NOMO-1 (cell line): ENCODE data around the gene ARMS2.

Source experiments
- DNase-seq, 2 experiments: peaks; one replicate each; lab custom pipeline; 2025; ENCODE audit not compliant: unreplicated experiment in 2 of 2; lab: John Stamatoyannopoulos, UW

Gene ARMS2

DNA sequence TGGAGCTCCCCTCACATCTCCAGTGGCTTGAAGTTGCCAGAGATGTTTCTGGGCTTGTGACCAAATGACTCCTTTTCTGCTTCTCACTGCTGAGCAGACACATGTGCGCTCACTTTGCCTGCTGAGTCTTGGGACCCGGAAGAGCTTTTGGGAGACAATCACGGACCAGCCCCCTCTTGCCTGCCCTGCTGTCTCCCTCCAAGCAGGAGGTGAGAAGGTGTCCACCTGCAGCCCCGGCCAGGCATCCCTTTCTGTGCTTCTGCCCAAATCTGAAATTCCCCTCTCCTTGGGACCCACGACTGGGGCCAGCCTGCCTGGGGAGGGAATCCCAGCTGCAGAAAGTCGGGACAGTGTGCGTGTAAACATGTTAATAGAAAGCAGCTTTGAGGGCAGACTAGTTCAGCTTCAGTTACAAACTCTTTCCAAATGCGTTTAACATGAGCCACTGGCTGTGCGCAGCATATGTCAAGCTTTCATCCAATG, 38.6 kb downstream of the ARMS2 start:
- no peak for DNase-seq

DNA sequence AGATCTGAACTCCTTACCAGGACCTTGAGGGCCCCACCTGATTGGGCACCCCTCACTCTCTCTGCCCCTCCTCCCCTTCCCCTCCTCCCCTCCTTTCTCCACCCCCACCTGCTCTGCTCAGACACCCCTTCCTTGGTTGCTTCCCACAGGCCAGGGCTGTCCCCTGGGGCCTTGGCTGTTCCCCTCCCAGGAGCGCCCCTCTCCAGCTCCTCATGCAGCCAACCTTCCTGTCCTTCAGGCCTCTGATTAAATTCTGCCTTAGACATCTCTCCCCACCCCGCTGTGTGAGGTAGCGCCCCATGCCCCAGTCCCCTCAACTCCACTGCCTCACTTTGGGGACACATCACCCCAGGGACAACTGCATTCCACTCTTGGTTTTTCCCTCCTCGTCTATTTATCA, 39.3 kb downstream of the ARMS2 start:
- DNase-seq, result no peak

DNA sequence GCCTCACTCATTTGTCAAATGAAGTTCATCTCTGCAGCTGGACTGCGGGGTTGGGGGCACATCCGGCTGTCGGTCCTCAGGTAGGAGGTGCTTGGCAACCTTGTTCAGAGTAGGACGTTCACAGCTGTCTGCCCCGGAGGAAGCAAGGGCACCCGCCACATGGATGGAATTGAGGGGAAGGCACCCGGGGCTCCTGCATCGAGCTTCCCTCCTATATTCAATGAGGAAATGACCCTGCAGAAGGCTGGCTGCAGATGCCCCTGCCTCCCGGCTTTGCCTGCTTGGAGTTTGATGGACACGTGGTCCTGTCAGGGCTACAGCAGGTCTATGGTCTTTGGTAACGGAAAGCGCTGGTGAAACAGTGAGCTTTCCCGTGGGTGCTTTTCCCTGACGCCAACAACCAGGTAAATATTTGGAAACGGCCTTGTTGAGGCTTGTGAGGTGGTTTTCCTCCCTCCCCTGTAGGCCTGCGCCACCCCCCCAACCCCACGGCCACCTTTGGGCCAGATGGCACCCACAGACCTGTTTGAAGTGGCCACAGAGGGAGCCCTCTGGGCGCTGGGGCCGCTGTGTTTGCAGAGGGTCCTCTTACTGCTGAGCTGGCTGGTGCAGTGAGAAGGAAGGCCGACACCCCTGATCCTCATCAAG, 39.8 kb downstream of the ARMS2 start:
- no peak for DNase-seq

DNA sequence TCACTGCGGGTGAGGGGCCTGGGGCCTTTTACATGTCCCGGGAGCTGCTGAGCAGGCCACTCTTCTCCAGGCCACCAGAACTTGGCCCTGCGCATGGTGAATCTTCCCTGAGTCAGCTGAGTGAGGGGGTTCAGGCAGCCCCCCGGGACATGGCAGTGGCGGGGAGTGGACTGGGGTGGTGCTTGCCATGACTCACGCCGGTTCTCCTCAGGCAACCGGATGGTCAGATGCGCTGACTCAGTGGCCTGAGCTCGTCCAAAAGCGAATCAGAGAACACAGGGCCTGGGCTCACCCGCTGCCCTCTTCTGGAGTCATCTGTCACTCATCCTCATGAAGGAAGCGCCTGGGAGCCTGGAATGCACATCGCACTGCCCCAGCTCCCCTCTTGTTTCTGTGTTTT, 40.4 kb downstream of the ARMS2 start:
- DNase-seq, result no peak

DNA sequence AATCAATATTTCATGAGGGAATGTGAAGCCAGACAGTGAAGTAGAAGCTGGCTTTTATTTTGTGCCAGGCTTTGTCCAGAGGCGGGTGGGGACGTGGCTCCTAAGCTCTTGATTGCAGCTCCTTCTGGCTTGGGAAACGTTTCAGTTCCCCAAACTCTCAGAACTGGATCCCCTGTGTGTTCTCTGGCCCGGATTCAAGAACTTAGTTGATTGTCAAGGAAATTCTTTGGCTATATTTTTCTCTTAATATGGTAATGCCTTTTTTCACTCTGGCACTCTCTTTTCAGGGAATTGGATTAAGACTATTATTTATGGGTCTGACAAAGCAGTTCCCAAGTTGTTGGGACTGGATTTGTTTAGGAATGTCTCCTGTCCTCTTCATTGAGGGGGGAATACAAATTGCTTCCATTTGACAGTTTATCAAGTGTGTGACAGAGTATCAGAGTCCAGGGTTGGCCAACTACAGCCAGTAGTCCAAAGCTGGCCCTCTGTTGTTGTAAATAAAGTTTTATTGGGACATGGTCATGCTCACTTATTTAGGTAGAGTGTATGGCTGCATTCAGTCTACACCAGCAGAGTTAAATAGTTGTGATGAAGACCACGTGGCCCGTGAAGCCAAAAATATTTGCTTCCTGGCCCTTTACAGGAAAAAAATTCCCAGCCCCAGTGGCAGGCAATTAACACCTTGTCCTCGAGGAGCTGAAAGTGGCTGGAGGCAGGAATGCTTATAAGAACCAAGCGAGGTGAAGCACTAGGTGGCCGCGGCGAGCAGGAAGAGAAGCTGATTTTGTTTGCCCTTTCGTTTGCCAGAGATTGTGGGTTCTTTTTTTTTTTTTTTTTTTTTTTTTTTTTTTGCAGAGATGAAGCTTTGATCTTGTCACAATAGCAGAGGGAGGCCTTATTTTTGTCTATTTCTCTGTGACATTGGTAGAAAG, 41.2 kb downstream of the ARMS2 start:
- DNase-seq, result no peak

DNA sequence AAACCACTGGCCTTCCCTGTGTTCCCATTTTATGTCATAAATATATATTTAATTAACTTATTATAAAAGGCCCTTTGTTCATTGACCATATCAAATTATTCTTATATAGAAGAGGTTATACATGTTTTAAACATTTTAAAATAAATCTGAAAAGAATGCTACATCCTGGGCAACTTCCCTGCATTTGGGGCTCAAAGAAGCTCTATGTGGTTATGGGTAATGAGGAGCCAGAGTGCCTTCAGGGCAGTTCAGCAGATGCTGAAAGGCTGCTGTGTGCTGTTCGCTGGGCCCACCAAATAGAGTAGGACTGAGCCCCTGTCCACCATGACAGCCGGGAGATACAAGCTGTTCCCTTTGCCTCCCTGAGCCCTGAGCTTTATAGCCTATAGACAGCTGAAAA, 42.8 kb downstream of the ARMS2 start:
- DNase-seq, result no peak

DNA sequence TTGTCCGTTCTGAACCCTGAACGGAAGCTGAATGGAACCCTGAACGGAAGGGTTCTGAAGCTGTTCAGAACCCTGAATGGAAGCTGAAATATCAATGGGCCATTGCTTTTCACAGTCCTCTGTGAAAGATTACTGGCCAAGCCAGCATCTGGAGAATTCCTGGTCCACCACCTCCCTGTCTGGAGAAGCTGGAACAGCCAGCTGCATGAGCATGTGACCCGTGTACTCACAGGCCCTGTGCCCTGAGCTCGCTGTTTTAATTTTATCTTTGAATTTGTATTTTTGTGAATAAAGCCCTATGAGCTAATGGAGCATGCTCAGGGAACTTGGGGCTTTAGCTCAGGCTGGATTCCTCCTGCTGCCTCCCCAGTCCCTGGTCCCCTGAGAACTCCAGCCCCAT, 44.1 kb downstream of the ARMS2 start:
- DNase-seq, result no peak

DNA sequence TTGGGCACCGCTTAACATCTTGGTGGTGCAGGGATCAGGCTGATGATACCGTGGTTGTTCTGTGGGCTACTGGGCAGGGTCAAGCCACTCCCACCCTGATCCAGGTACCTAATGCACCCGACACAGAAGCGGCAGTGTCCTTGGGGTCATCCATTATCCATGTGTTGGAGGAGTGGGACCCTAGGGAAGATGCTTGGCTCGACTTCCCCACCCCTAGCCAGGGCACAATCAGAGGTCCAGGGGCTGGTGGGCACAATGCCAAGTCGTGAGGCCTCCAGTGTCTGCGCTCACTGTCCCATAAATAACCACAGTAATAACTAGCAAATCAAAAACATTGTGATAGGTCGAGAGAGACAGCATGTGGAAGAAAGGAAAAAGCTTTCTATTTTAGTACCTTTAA, 44.6 kb downstream of the ARMS2 start:
- no peak for DNase-seq

DNA sequence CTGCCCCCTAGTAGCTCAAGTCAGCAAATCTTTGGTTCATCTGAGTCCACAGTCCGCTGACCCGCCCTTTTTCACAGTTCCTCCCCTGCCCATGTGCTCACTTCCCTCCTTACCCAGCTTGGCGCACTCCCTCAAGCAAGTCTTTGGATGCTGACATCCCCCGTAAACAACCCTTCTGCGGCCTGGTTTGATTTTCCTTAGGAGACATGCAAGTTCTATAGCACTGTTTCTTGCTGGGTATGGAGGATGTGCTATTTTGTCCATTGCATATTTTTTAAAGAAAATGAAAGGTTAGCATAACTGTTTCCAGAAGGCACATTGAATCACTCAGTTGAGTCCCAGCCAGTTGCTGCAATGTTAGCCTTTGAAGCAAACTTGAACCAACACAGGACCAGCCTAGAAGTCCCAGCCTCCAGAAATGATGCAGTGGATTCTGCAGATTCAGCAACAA, 45.1 kb downstream of the ARMS2 start:
- DNase-seq, result peak in 1 of 2 experiments; percentile 8

DNA sequence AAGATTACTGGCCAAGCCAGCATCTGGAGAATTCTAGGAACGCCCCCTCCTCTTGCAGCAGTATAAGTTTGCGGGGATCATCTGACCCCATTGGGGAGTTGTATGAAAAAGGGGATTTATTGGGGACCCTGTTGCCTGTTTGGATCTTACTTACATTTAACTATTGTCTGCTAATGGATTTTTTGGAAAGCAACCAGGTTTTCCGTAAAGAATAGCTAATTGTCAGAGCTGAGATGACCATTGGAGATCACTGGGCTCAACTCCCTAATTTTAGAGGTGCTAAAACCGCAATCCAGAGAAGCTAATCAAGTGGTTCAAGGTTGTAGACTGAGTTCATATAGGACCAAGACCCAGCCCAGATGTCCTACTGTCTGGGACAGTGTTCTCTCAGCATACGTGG, 45.7 kb downstream of the ARMS2 start:
- DNase-seq, result no peak

DNA sequence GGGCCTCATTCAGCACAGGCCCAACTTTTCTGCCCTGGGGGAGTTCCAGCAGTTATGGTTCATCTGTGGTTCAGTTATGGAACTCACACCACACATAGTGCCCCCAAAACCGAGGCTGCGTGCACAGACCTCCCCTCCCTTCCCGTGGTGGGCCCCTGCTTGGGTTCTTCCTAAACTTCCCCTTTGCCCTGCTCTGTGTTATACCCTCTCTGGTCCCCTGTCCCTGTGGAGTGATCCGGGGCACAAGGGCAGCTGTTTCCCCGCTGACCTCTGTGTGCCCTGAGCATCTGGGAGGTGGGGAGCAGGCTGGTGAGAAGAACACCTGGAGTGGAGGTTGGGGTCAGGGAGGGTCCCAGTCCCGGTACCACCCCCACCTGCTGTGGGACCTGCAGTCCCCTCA, 46.3 kb downstream of the ARMS2 start:
- no peak for DNase-seq

DNA sequence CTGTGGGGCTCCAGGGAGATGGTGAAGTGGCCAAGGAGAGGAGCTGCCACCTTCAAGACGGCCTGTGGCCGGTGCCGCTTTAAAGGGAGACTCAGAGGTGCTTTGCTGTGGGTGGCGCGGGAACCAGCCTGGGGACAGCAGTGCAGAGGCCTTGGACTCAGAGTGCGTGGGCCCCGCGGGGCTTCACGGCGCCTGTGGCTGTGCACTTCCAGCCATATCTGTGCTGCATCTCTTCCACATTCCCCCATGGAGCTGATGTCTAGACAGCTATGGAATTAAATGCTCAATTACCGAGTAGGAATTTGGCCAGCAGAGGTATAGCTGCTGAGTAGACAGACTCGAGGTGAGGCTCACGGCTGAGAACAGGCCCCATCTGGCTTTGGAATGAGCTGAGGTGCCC, 48.6 kb downstream of the ARMS2 start:
- DNase-seq, result no peak

DNA sequence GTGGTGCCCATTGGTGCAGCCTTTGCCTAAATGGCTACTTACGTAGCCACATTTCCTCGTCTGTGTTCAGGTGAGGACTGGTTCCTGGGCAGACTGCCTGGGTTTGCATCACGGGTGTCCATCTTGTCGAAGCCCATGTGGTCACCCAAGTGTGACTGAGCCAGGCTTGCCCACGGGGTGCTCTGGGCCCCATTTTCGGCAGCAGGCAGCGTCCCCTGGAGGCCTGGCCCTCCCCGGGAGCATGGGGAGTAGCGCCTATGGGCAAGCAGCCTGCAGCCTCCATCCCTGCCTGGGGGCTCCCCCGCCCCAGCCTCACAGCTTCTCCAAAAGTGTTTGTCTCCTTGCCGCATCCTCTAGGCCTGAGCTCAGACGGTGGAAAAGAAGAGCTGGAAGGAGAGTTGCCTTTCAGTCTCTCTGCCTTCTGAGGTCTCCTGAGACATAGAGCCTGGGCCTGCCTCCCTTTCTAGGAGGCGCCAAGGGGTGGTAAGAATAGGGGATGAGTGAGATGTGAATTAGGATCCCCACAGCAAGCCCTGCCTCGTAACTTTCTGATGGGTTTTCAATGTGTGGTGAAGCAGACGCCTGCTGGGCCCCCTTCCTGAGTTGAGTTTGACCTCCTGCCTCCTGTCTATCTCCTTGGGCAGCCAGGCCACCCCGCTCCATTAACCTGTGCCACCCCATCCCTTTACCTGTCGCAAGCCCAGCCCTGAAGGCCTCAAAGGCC, 49.6 kb downstream of the ARMS2 start:
- no peak for DNase-seq

DNA sequence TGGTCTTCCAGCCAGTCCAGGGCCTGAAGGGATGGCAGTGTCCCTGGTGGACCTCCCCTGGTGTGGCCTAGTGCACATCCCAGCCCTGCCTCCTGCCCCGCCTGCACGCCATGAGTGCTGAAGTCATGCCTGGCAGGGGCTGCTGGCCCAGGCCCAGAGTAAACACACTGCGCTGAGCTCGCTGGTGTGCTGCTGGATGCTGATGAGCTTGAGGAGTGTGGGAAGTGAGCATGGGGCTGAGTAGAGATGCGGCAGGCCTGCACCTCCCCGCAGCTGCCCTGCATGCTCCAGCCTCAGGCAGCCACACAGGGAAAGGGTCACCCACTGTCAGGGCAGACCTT, 50.1 kb downstream of the ARMS2 start:
- no peak for DNase-seq

DNA sequence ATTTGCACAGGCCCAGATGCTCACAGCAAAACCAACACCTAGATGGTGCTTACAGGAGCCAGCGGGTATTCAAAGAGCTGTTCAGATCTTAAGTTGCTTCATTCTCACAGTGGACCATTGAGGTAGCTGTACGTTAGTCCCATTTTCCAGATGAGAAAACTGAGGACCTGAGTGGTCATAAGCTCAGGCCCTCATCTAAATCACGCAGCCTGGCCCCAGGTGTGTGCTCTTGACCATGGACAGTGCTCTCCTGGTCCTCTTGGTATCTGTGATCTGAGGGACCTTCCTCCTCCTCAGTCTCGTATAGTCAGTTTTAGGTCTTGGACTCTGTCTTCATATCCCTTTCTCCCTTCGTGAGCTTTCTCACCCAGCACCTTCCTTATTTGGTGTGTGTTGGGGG, 50.6 kb downstream of the ARMS2 start:
- DNase-seq, result no peak

DNA sequence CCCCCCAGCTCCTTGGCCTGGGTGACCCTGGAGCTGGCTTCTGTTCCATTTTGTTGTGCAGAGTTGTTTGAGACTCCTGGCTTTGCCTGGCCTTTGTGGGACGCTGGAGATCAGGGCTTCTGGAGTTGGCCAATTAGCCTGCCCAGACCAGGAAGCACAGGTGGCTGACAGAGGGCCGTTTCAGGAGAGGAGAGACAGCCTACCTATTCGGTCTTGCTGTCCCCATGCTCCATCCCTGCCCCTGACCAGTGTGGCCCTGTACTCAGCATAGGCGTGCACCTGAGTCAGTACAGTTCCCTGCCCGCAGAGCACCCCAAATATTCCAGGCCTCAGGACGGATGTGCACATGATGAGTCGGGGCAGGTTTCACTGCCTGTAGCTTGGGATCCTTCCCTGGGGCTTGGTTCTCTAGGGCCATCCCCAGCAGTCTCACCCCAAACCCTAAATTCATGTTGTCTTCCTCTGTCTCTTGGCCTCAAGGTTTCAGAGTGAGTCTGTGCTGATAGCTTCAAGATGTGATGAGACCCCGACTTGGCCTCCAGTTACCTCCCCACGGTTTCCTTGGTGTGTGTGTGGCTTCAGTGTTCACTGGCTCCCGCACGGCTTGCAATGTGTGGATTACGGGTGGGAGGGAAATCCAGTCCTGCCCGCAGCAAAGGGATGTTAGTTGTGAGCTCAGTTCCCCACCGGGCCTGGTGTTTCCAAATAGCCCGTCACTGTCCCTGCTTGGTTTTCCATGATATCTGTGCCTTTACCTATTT, 51.6 kb downstream of the ARMS2 start:
- no peak for DNase-seq
